Loucy (cell line): Measurements from ENCODE around the gene OR6J1.

Experiments used
- H2AFZ ChIP-seq: fragments of 200-600 bp; sonication (generic); 2 replicates; pipeline ENCODE4 v1.6.0; 2016; ENCODE audit warnings: antibody characterized with exemption, mild to moderate bottlenecking, low read length, moderate library complexity
- H3F3A ChIP-seq: fragments of 200-600 bp; 2 replicates; pipeline ENCODE4 v1.6.0; 2016; ENCODE audit warnings: antibody characterized with exemption, low read depth, mild to moderate bottlenecking
- H3K27me3 ChIP-seq: fragments of 200-600 bp; sonication (generic); 2 replicates; pipeline ENCODE4 v1.6.1; 2014; ENCODE audit warnings: low read length, mild to moderate bottlenecking; ENCODE audit not compliant: insufficient read depth, poor library complexity, severe bottlenecking
- H3K36me3 ChIP-seq: fragments of 200-600 bp; sonication (generic); 2 replicates; pipeline ENCODE4 v1.6.1; 2016; ENCODE audit warnings: low read length; ENCODE audit not compliant: insufficient read depth
- H3K4me1 ChIP-seq: fragments of 200-600 bp; sonication (generic); 2 replicates; pipeline ENCODE4 v1.5.1; 2014; ENCODE audit warnings: low read length, mild to moderate bottlenecking; ENCODE audit not compliant: insufficient read depth, poor library complexity, severe bottlenecking
- H3K4me2 ChIP-seq: fragments of 200-600 bp; sonication (generic); 2 replicates; pipeline ENCODE4 v1.6.0; 2014; ENCODE audit warnings: antibody characterized with exemption, low read length, low read depth, mild to moderate bottlenecking; ENCODE audit not compliant: poor library complexity, severe bottlenecking
- H3K4me3 ChIP-seq: fragments of 200-600 bp; sonication (generic); 2 replicates; pipeline ENCODE4 v1.5.1; 2014; ENCODE audit warnings: low read length, mild to moderate bottlenecking, mixed read lengths; ENCODE audit not compliant: poor library complexity, severe bottlenecking
- H3K79me2 ChIP-seq: fragments of 200-600 bp; sonication (generic); 2 replicates; pipeline ENCODE4 v1.6.1; 2014; ENCODE audit warnings: low read length; ENCODE audit not compliant: insufficient read depth
- H3K9ac ChIP-seq: fragments of 200-600 bp; sonication (generic); 2 replicates; pipeline ENCODE4 v1.6.0; 2014; ENCODE audit warnings: mild to moderate bottlenecking, low read depth, low read length, moderate library complexity; ENCODE audit not compliant: poor library complexity, severe bottlenecking
- H3K9me2 ChIP-seq: fragments of 200-600 bp; sonication (generic); replicated peaks from 2 replicates; pipeline ENCODE4 v1.6.1; 2016; ENCODE audit warnings: low read depth, low read length, mixed read lengths
- H3K9me3 ChIP-seq: fragments of 200-600 bp; sonication (generic); 2 replicates; pipeline ENCODE4 v1.6.1; 2014; ENCODE audit warnings: mild to moderate bottlenecking, antibody characterized with exemption, low read length, low read depth; ENCODE audit not compliant: insufficient read depth
- H4K20me1 ChIP-seq: fragments of 200-600 bp; sonication (generic); 2 replicates; pipeline ENCODE4 v1.6.0; 2014; ENCODE audit warnings: antibody characterized with exemption, low read length, mild to moderate bottlenecking; ENCODE audit not compliant: insufficient read depth, poor library complexity, severe bottlenecking
- EZH2phosphoT487 ChIP-seq: fragments of 200-600 bp; IDR thresholded peaks from 2 replicates; pipeline ENCODE4 v1.6.1; 2018; ENCODE audit warnings: antibody characterized with exemption, mild to moderate bottlenecking, moderate library complexity, borderline replicate concordance
- TF ChIP-seq, protein P1 (sequence below): fragments of 200-600 bp; sonication (generic); conservative IDR thresholded peaks from 2 replicates; pipeline ENCODE4 v1.5.1; 2014; ENCODE audit warnings: mild to moderate bottlenecking, antibody characterized with exemption, low read length

OR6J1 gene

DNA sequence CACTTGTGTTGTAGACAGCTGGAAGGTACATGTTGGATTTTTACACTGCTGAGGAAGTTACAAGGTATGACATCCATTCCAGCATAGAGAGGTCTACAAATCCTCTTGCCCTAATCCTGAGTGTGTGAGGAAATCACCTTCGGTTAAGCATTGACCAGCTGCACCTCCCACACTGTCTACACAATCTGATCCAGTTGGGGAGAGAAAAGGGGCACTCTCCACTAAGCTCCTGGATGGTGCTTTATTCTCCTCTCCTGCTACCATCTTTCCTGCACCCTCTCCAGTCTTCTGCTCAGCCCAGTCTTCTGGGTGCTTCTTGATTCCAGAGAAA is at the start of gene OR6J1:
TSS of gene OR6J1 (minus strand) at position 48 of the 331 bp plus-strand sequence. CDS start 9,541 bp downstream, outside the sequence.
- Histone ChIP-seq H3K36me3 (no peaks in the 10 kb centered on the region), H3K4me3 (no peak within 1 kb of the TSS), H3K27me3 (no peaks in the 10 kb centered on the region), H4K20me1 (no peaks in the 10 kb centered on the region), H3K9ac (no peak within 1 kb of the TSS), H3K79me2 (no peaks in the 10 kb centered on the region), H3K4me1 (no peaks in the 10 kb centered on the region), H3K9me2 (no peaks in the 10 kb centered on the region), H3K9me3 (no peaks in the 10 kb centered on the region), H3F3A (no peaks in the 10 kb centered on the region), H3K4me2 (no peak within 1 kb of the TSS), H2AFZ (no peak within 1 kb of the TSS)
- TF ChIP-seq, protein P1, sequence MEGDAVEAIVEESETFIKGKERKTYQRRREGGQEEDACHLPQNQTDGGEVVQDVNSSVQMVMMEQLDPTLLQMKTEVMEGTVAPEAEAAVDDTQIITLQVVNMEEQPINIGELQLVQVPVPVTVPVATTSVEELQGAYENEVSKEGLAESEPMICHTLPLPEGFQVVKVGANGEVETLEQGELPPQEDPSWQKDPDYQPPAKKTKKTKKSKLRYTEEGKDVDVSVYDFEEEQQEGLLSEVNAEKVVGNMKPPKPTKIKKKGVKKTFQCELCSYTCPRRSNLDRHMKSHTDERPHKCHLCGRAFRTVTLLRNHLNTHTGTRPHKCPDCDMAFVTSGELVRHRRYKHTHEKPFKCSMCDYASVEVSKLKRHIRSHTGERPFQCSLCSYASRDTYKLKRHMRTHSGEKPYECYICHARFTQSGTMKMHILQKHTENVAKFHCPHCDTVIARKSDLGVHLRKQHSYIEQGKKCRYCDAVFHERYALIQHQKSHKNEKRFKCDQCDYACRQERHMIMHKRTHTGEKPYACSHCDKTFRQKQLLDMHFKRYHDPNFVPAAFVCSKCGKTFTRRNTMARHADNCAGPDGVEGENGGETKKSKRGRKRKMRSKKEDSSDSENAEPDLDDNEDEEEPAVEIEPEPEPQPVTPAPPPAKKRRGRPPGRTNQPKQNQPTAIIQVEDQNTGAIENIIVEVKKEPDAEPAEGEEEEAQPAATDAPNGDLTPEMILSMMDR = no peak
- no peak for TF ChIP-seq EZH2phosphoT487

DNA sequence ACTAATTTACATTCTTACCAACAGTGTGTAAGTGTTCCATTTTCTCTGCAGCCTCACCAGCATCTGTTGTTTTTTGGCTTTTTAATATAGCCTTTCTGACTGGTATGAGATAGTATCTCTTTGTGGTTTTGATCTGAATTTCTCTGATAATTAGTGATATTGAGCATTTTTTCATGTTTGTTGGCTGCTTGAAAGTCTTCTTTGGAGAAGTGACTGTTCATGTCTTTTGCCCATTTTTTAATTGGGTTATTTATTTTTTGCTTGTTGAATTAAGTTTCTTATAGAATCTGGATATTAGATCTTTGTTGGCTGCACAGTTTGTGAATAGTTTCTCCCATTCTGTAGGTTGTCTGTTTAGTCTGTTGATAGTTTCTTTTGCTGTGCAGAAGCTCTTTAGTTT is 48.0 kb upstream of the OR6J1 start:
- Histone ChIP-seq H3K9me2 (no peaks in the 10 kb centered on the region), H3K4me2 (no peak overlapping the region), H3F3A (no peaks in the 10 kb centered on the region), H3K9ac (no peak overlapping the region), H3K27me3 (no peaks in the 10 kb centered on the region), H3K4me1 (no peaks in the 10 kb centered on the region), H3K79me2 (no peaks in the 10 kb centered on the region), H2AFZ (no peak overlapping the region), H3K9me3 (peaks cover 5% of the 10 kb centered on the region; the same call in 1 of the 2 replicates), H3K36me3 (no peaks in the 10 kb centered on the region), H3K4me3 (no peak overlapping the region), H4K20me1 (no peaks in the 10 kb centered on the region)
- TF ChIP-seq EZH2phosphoT487 = no peak
- TF ChIP-seq, protein P1 = no peak

DNA sequence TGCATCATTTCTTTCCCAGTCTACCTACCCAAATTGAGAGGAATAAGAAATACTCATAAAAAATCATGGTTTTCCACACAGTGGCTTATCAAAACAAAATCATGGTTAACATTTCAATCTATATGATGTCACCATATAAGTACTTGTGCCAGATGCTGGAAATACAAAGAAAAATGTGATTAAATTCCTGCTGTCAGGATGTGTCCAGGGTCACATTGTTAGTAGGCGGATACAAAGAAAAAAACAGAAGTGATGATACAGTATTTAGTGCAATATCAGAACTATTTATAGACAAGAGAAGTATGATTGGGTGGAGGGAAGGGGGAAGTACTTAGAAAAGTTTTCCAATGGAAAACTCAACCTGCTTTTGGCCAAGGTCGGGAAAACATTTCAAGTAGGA is 47.0 kb upstream of the OR6J1 start:
- H3K79me2 ChIP-seq = no peaks in the 10 kb centered on the region
- TF ChIP-seq, protein P1 = no peak
- no peak for TF ChIP-seq EZH2phosphoT487
- no peak overlapping the region for H3K4me3 ChIP-seq
- H3K36me3 ChIP-seq = no peaks in the 10 kb centered on the region
- no peaks in the 10 kb centered on the region for H3K27me3 ChIP-seq
- H3K4me1 ChIP-seq = no peaks in the 10 kb centered on the region
- no peaks in the 10 kb centered on the region for H3F3A ChIP-seq
- no peaks in the 10 kb centered on the region for H3K9me2 ChIP-seq
- H3K9ac ChIP-seq = no peak overlapping the region
- H3K4me2 ChIP-seq = no peak overlapping the region
- H4K20me1 ChIP-seq = no peaks in the 10 kb centered on the region
- H3K9me3 ChIP-seq = peaks cover 5% of the 10 kb centered on the region; the same call in 1 of the 2 replicates
- H2AFZ ChIP-seq = no peak overlapping the region
